ENCODE measurements around the gene CFAP47.
"Not testable (repeated sequence)": the region's sequence is repeated elsewhere in the genome, so short reads cannot be mapped to it uniquely, and the experiment has no call there.

The CFAP47 gene, protein sequence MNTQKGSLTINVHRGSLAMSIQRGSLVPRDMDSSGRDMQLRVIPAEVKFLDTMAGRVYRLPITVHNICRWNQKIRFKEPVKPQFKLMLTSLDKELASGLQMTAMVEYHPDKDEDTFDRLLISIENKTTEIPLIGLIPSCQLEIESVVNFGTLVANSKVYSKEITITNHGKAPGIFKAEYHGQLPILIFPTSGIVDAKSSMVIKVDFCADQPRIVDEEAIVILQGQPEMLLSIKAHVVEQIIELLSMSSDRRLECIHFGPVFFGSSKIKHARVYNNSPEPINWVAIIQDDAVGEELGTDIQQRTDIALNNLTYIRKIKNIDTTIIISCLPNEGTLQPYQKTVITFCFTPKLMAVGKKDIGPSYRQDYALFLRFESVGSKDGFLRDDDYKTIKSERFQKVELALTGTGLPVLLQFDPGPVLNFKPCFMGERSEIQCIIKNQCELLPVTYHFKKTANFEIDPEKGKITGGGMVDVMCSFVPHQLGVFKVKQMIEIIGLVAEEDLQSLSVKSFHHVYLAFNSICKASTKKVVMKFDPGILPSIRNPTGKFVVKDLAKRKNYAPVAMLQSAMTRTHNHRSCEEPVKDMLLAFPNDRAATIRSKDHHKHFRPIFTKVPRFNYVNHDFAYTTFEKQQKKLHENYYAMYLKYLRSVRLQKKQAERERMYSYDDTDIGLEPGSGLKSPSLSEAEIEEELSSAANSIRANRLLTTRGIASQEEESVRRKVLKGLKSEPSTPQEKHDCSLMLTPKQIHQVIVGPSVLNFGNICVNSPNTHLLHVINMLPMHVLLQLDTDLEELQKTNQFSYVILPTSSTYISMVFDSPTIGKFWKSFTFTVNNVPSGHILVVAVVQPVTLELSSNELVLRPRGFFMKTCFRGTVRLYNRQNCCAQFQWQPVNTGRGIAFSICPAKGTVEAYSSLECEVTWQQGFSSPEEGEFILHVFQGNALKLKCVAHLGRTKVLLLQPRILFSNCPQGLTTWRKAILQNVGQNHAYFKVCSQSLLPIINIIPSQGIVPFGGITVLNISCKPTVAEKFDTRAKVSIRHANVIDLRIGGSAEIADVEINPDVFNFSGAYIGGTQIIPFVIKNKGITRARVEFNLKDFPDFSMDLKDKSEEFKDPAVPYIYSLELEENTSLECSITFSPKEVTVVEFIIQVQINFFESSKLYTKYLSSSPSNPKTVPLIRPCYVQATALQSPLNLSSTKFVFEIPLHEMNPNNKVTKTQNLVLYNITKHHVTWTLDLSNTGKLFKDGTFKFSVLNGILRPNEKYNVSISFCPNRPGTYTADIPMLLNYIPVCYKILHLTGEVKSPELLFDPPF (N-terminal part only)

DNA sequence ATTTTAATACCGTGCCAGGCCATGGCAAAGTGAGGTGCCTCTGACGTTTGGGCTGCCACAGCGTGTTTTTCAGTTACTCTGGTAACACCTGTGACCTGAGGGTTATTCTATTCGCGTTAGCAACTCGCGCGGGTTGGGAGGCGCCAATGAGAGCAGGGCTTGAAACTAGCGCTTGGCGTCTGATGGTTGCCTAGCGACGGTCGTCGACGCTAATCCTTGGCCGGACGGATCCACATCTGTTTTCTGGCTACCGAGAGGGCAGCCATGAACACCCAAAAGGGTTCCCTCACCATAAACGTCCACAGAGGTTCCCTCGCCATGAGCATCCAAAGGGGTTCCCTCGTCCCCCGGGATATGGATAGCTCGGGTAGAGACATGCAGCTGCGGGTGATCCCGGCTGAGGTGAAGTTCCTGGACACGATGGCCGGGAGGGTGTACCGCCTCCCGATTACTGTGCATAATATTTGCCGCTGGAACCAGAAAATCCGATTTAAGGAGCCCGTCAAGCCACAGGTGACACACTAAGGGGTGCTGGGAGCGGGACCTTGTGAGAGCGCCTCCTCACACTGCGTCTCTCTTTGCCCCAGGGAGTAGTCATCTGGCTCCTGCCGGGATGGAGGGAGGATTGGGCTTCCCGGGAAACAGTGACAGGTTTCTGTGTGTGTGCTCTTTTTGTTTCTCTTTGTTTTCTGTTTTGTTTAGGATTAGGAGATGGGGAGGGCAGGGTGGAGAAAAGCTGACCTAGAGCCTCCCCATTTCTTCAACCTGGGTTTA, at the start of gene CFAP47:
Gene CFAP47, plus strand, starts transcription at position 199 of the 774 bp plus-strand sequence. Its CDS starts 66 bp downstream, at position 265.
- DNase-seq (ENCODE audit: low spot score): peak; percentile 77

DNA sequence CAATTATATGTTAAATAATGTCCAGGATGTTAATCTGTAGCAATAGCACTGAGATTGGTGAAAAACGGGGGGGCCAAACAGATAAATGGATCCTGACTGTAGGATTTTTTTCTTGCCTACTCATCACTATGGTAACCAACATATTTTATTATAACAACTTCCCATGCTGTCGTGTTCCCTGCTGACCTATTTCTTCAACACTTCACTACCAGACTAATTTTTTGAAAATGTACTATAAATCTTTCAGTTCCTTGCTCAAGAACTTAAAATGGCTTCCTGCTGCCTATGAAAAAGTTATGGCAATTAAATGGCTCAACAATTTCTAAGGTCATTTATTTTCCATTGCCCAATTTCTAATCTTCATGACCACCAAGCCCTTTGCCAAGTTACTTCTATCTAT, 38.9 kb upstream of the CFAP47 start:
- DNase-seq (ENCODE audit: low spot score): no peak

DNA sequence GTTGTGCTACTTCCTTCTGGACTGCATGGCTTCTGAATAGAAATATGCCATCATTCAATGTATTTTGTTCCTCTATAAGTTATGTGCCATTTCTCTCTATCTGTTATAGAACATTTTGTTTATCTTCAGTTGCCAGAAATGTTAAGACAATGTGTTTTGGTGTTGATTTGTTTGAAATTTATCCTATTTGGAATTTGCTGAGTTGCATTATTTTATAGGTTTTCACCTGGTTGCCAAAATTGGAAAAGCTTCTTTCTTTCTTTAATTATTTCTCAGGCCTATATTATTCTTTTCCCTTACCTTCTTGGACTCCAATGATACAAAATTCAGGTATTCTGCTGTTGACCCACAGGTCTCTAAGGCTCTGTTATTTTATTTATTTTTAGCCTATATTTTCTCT, 33.4 kb upstream of the CFAP47 start:
- DNase-seq (ENCODE audit: low spot score): no peak

DNA sequence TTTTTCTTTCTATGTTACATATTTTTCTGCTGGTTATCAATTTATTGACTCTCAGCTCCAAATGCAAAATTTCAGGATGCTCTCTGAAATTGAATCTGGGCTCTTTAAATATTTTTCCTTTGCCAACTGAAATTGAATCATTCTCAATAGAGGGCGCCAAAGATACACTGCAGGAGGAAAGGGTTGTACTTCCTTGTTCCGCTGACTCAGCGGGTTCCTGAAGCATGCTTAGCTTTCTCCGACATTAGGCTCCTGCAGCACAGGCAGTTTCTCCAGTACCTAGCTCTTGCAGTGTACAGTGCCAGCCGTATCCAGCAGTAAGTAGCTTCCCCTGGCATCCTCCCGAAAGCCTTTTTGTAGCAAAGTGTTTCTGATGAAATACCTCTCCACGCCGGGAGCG, 28.8 kb upstream of the CFAP47 start:
- DNase-seq (ENCODE audit: low spot score): peak; percentile 45

DNA sequence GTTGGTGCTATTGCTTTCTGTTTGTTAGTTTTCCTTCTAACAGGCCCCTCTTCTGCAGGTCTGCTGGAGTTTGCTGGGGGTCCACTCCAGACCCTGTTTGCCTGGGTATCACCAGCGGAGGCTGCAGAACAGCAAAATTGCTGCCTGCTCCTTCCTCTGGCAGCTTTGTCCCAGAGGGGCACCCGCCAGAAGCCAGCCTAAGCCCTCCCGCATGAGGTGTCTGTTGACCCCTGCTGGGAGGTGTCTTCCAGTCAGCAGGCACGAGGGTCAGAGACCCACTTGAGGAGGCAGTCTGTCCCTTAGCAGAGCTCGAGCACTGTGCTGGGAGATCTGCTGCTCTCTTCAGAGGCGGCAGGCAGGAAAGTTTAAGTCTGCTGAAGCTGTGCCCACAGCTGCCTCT, 67.3 kb downstream of the CFAP47 start:
- DNase-seq (ENCODE audit: low spot score): not testable (repeated sequence)

DNA sequence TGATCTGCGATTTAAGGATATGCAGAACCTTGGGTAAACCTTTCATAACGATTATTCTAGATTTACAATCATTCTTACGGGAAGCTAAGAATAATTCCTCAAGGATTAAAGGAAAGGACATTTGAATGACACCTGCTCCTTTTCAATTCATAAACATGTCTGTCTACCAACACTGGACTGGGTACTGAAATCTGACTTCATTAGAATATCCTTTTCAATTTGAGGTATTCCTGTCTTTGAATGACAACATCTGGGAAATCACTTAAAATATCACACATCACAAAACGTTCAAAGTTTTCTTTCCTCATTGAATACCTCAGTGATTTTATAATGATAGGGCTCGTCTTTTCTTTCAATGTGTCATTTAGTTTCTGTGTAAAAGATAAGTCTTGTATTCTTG, 87.7 kb downstream of the CFAP47 start:
- no peak for DNase-seq (ENCODE audit: low spot score)

DNA sequence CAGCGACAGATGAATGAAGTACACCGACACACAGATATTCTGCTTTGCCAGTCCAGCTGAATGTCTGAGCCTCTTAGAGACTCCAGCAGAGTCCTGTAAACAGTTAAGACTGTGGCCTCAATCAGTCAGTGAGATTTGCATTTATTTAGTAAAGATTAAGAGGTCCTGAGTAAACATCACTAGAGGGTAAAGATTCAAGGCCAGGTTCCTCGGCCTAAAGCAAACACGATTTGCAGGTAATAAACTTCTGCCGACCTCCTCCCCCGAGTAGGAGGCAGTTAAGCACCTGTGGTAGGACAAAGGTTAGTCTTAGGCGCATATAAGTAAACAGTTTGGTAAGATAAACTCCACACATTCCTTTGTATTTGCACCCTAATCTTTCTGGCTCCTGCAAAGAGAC, 99.6 kb downstream of the CFAP47 start:
- DNase-seq (ENCODE audit: low spot score): no peak

DNA sequence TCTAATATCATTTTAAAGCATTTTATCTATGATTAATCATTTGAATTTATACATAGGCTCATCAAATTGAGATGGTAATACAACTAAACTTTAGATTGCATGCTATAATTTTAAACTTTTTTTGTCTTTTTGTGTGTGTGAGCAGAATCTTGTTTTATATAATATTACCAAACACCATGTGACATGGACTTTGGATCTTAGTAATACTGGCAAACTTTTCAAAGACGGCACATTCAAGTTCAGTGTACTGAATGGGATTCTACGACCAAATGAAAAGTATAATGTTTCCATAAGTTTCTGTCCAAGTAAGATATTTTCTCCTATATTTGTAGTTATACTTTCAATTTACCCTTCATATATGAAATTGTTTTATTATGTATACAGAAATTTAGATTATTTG, 116.0 kb downstream of the CFAP47 start:
- no peak for DNase-seq (ENCODE audit: low spot score)

DNA sequence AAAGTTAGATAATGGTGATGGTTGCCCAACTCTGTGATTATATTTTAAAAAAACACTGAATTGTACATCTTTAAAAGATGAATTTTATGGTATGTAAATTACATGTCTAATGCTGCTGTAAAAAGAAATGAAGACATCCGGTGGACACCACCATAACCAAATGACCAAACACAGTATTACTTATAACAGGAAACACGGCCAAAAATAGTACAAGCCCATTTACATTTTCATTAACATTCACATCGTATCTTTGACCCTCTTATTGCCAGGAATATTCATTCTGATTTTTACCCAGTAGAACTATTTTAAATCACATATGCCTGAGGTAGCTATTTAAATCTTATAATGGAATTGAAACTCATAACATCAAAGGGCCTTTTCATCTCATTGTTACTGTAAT, 143.2 kb downstream of the CFAP47 start:
- no peak for DNase-seq (ENCODE audit: low spot score)

DNA sequence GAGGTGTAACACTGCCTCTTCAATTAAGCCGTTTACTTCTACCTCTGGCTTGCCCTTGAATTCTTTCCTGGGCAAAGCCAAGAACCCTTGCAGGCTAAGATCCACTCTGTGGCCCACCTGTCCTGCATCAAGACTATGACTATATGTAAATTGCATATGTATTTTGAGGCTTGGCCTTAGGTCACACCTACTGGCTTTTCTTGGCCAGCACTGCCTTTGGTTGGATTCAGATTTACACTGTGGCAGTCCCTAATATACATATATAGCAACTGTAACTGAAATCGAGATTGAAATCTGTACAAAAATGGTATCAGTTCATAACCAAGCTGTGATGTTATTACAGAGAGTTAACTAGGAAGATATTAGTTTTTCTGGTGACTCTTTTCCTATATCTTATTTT, 151.5 kb downstream of the CFAP47 start:
- DNase-seq (ENCODE audit: low spot score): no peak

DNA sequence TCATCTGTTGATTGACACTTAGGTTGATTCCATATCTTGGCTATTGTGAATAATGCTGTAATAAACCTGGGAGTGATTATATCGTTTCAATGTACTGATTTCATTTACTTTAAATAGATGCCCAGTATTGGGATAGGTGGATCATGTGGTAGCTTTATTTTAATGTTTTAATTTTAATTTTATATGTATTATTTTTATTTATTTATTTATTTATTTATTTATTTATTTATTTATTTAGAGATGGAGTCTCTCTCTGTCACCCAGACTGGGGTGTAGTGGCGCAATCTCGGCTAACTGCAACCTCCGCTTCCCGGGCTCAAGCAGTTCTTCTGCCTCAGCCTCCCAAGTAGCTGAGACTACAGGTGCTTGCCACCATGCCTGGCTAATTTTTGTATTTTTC, 155.5 kb downstream of the CFAP47 start:
- not testable (repeated sequence) for DNase-seq (ENCODE audit: low spot score)

DNA sequence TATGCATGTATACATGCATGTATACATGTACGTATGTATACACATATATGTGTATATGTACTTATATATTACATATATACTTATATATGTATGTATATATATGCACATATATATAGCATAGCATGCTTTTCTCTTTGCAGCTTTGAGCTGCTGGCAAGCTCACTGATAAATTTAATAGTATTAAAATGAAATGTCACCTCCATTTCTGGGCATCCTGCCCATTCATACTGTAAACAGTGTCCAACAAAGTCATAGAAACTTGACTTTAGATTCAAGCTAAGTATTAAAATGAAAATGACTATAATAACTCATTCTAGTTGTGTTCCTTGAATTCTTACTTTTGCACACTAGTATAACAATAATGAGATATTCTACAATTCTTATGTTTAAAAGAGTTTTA, 163.7 kb downstream of the CFAP47 start:
- no peak for DNase-seq (ENCODE audit: low spot score)

DNA sequence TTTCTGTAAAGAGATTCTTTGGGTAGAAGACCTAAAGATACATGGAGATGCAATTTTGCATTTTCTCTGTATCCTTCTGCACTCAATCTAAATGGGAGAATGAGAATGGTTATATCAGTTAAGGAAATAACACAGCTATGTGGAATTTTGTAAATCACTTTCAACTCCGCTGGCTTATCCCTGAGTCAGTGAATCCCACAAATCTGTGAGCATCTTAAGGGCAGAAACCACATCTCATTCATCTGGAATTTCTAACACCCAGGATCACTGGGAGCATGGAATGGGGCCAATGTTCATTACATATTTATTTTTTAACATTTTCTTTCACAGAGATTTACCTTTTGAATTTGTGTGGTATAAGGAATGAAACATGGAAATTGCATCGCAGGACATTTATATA, 167.8 kb downstream of the CFAP47 start:
- DNase-seq (ENCODE audit: low spot score): no peak

DNA sequence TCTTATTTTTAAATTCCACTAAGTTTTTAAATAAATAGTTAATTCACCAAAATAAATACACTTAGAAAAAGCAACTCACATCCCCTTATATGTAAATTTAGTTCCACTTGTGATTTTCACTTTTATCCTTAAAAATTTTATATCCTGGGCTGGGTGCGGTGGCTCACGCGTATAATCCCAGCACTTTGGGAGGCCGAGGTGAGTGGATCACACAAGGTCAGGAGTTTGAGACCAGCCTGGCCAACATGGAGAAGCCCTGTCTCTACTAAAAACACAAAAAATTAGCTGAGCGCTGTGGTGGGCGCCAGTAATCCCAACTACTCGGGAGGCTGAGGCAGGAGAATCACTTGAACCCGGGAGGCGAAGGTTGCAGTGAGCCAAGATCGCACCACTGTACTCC, 169.4 kb downstream of the CFAP47 start:
- not testable (repeated sequence) for DNase-seq (ENCODE audit: low spot score)

DNA sequence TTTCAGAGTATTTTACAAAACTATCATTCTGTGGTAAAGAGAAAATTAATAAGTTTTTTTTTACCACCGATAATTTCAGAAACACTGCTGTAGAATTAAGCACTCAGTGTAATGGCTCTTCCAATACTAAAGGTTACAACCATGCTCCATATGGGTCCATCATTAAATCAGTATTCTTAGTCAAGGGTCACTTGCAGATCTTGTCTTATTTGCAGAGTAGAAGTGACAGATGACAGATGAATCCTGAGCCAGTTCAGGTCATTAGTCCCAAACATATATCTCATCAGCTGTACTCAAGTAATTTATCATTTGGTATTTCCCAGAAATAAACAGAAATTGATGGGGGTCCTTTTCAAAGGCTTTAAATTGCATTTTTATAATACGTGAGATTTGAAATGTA, 182.9 kb downstream of the CFAP47 start:
- DNase-seq (ENCODE audit: low spot score): no peak

DNA sequence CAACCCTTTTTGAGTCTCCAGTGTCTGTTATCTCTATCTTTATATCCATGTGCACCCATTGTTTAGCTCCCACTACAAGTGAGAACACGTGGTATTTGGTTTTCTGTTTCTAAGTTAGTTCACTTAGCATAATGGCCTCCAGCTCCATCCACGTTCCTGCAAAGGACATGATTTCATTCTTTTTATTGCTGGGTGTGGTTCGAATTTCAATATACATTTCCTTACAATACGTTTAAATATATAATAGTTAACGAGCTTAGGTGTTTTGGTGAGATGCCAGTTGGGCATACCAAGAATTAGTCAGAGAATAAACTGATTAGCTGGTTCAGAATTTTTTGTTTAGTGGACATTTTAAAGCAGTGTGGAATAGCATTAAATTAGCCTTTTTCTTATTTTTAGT, 196.7 kb downstream of the CFAP47 start:
- no peak for DNase-seq (ENCODE audit: low spot score)

DNA sequence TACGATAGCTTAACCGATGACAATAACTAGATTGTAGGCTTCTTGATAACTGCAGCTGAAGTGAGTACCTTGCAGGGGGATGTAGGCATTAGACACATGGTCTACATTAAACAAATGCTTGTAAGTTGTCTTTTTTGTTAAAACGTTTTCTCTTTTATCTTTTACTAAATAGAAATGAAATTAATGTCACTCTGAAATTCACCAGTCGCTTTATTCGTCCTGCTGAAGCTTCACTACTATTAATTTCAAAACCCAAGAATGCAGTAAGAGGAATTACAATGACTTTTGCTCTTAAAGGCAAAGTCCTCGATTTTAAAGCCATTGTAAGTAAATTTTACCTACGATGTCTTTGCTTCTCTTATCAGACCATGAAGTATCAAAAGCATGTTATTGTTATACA, 239.7 kb downstream of the CFAP47 start:
- DNase-seq (ENCODE audit: low spot score): no peak

DNA sequence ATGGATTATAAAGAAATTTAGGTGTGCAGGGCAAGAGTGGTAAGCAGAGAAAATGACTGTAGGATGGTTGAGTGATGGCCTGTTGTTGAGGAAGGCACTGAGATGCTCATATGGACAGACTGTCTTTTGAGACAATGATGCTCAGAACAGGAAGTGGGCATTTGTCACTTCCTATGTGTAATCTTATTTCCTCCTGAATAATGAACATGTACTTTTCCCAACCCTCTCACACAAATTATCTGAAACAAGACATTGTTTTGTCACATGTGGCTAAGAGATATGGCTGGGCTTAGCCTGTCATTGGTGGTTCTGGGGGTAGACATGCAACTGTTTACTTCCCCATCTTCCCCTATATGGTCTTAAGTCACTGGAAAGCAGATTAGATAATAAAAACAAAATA, 240.5 kb downstream of the CFAP47 start:
- DNase-seq (ENCODE audit: low spot score): no peak

DNA sequence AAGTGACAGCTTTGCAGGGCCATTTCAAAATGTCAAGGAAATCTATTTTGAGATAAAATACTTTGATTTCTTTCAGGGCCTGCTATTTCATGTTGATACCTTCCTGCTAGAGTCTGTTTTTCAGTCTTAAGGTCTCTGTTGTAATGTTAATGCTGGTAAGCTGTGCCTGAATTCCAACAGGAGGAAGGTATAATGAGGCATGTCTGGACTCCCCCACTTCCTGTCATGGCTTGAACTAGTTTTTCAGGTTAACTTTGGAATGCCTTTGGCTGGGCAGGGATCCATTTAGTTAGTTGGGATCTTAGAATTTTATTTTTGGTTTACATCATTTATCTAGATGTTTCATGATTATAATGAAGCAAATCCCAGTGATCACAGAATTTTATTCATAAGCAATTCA, 279.0 kb downstream of the CFAP47 start:
- DNase-seq (ENCODE audit: low spot score): no peak

DNA sequence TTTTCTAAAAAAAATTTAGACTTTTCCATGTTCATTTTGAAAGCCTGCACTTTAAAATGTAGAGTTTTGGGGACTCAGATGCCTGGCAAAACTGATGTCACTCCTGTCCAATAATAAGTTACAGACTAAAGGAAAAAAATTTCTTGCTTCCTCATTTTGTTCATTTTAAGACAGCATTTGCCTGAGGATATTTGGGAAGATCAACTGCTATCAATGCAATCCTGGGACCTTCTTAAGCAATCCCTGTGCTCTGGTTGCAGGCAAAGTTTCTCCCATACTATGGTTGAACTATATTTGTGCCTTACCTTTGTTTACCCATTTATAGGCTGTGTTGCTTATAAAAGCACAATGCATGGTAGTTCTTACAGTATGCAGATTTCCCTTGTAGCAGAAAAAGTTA, 280.4 kb downstream of the CFAP47 start:
- DNase-seq (ENCODE audit: low spot score): no peak

DNA sequence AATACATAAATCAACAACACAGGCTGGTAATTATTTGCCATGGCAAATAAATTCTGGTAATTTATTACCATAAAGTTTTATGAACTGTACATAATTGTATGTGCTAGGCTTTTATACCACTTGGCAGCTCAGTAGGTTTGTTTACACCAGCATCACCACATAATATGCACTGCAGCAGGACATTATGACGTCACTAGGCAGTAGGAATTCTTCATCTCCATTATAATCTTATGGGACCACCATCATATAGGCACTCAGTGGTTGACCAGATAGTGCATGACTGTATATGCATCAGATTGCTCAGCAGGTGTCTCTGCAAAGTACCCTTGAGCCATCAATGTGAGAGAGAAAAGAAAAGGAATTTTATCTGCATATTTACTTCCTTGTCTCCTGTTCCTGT, 295.4 kb downstream of the CFAP47 start:
- no peak for DNase-seq (ENCODE audit: low spot score)

DNA sequence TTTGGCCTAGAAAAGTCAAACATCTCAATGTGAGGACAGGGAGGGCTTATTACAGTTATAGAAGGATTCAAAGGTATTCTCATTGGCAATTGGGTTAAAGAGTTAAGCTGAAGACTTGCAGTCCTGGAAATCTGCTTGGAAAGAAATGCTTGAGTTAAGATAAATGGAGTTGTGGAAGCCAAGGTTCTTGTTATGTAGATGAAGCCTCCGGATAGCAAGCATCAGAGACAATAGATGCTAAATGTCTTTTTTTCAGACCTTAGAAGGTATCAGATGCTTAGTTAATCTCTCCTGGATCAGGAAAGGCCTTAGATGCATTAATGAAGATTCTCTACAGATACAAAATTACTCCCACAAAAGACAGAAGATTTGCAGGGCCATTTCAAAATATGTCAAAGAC, 299.3 kb downstream of the CFAP47 start:
- DNase-seq (ENCODE audit: low spot score): no peak

Data from ecto neural progenitor cell (in vitro differentiated cells).